ENCODE measurements around the gene PMEPA1.

The PMEPA1 gene

DNA sequence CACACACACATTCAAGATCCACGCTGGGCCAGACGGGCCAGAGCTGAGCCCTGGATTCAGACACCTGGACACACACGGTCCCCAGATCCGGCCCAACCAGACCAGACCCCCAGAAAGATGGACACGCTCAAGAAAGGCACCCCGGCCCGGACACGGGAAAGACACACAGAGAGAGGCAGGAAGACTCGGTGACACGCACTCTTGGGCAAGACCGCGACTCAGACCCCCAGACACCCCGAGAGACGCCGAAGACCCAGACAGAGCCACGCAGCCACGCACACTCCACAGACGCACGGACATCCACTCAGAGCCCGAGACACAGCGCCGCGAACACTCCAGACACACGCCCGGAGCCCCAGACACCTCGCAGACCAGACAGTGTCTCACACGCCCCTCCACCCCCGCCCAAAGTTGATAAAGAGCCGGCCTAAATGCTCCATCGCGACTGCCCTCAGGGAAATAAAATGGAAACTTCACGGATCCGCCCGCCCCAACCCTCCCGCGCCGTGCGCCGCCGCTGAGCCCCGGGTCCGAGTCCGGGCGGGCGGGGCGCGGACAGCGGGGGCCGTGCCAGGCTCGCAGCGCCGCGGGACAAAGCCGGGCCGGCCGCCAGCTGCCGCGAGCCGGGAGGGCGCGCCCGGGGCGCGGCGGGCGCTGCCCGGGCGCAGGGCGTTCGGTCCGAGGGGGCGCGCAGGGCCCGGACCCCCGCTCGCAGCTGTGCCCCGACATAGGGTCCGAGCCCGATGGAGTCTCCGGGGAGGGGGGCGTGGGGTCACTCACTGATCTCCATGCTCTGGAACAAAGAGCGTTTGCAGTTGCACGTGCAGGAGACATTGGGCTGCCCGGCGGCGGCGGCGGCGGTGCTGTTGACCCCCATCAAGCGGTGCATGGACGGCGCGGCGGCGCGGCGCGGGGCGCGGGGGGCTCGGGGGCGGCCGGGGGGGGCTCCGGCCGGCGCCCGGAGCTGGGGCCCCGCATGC, 831 bp downstream of the PMEPA1 start:
- no peak for DNase-seq

DNA sequence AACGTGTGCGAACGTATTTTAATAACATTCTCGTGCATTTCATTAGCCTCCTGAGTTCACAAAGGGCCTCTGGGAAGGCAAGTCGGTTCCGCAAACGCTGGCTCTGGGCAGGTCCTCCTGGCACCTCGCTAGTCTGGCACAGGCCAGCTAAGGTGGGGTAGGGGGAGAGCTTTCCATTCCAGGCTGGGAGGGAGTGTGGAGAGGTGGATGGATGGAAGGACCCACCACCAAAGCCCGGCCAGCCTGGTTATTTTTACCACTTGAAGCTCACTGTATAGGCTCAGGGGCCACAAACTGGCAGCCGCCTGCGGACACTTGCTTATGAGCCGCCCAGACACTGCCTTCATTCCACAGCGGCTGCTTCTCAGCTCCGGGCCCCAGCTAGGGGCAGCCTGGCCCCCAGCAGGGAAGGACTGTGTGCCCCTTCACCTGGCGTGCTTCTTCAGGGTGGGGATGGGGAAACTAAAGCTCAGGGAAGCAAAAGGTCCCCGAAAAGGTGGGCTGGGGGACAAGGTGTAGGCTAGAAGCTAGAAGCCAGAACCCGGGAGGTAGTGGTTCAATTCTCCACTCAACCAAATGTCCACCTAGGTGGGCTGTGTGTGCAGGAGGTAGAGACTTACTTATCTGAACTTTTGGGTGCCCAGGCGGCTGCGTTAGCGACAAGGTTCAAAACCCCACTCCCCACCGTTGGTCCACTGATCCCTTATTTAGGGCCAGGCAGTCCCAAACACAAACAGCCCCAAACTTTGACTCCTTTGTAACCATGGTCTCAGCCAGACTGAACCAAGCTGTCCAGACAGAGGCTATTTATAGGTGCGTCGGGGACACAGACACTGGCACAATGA, 1.7 kb downstream of the PMEPA1 start:
- peak; percentile 15 for DNase-seq

GRCh38 chr20:57707320-57707719, 2.5 kb downstream of the PMEPA1 start:
- DNase-seq: no peak

DNA sequence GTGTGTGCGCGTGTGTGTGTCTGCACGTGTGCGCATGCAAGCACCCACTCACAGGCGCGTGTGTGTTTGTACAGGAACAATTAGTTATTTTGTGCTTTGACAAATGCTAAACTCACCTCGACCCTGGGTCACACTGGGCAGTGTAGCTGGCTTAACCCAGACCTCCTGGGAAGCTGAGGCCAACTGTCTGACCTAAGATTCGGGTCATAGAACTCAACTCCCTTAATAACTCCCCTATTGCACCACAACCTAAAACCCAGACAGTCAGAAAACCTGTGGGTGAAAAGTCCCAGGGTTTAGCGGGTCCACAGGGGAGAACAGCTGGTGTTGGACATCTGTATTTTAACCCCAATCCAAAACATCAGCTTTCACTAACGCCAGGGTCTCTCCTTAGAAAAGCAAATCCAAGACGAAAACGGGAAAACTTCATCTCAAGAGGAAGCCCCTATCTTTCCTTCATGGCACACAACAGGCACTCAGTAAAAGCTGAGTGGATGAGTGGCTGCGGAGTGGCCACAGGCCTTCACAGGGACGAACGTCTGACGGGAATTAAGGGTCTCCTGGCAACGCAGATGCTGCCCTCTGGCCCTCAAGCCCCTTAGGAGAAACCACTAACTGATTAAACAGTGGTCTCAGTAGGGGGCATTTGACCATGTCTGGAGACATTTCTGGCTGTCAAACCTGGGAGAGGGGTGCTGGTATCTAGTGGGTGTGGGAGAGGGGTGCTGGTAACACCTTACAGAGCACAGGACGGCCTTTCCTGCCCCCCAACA, 4.5 kb downstream of the PMEPA1 start:
- DNase-seq: no peak

DNA sequence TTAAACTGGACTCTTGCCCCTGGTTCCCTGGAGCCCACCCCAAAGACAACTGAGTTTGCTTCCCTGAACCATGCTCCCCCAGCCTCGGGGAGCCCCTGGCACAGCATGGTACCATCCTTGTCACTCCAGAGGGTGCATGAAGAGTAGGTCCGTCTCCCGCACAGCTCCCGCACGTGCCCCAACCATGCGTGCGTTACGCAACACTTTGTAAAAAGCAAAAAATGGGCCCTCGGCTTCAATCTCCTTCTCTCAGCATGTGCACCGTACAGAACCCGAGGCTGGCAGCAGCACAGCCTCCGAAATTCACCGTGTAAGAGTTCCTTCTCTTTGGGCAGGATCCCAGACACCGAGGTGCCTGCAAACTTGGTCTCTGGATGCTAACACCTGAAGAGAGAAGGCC, 5.6 kb downstream of the PMEPA1 start:
- no peak for DNase-seq

- no peak for DNase-seq
Measured at GRCh38 chr20:57703013-57703412, 6.8 kb downstream of the PMEPA1 start.

DNA sequence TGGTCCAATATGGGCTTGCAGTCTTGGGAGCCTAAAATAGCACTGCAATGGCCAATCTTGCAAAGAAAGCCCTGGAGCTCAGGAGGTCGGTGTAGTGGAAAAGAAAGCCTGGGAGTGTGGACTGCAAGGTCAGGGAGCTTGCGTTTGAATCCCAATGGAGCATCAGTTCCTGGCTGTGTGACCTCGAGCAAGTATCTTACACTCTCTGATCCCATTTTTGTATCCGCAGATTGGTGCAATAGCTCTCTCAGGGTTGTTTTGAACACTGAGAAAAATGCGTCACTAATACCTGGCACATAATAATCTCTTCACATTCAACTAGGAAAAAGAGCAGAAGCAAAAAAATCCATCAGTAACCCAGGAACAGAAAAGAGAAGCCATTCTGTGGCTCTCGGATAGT, 7.3 kb downstream of the PMEPA1 start:
- no peak for DNase-seq

DNA sequence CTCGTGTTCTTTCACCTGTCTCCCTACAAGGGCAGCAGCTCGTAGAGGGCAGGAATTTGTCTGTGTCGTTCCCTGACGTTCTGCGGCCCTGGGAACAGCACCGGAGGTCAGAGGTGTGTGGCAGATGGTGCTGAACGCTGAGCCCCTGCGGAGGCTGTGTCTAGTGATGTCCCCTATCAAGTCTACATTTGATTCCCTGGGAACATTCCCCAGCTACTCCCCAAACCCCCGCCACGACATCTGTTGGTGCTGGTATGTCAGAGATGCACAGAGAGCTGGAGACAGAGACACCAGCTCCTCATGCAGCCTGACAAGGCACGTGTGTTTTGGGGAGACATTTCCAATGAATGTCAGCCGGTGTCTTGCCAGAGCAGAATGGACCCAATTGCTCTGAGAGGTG, 7.7 kb downstream of the PMEPA1 start:
- no peak for DNase-seq

GRCh38 chr20:57701651-57702050, 8.2 kb downstream of the PMEPA1 start:
- DNase-seq: no peak

DNA sequence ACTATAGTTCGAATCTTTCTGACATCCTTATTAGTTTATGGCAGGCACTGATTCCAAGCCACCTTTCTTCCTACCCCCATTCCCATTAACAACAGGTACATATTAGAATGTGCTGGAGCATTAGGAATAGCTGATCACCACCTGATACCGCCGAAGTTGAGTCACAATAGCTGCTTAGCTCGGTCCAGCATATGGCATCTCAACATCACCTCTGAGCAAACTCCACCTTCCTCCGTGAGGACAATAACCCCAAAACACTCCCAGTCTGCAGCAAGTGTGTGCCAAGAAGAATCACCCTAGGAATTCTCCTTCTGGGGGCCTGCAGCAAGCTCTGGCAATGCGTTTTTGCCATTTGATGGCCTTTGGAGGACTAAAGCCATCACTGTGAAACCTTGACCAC, 8.7 kb downstream of the PMEPA1 start:
- DNase-seq: no peak

GRCh38 chr20:57699395-57699794, 10.4 kb downstream of the PMEPA1 start:
- no peak for DNase-seq

GRCh38 chr20:57698867-57699275, 10.9 kb downstream of the PMEPA1 start:
- no peak for DNase-seq

GRCh38 chr20:57698116-57698866, 11.5 kb downstream of the PMEPA1 start:
- no peak for DNase-seq

- no peak for DNase-seq
Measured at GRCh38 chr20:57697543-57697942, 12.3 kb downstream of the PMEPA1 start.

GRCh38 chr20:57696401-57696961, 13.3 kb downstream of the PMEPA1 start:
- DNase-seq: no peak

GRCh38 chr20:57695940-57696339, 13.9 kb downstream of the PMEPA1 start:
- no peak for DNase-seq

DNA sequence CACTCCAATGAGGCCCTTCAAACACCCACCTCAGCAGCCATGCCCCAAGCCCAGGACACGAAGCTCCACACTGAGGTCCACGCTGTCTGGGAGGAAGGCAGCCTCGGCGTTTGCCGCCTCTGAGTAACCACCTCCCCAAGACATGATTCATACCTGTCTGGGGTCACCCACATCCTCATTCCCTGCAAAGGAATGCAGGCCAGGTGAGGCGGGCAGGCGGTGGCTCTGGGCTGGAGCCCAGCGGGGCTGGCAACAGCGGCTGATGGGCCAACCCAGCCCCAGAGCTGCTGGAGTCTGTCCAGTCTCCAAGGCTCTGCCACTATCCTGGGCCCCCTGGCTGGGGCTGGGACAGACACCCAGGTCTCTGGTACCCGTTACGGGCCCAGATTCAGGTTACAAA, 14.8 kb downstream of the PMEPA1 start:
- no peak for DNase-seq

DNA sequence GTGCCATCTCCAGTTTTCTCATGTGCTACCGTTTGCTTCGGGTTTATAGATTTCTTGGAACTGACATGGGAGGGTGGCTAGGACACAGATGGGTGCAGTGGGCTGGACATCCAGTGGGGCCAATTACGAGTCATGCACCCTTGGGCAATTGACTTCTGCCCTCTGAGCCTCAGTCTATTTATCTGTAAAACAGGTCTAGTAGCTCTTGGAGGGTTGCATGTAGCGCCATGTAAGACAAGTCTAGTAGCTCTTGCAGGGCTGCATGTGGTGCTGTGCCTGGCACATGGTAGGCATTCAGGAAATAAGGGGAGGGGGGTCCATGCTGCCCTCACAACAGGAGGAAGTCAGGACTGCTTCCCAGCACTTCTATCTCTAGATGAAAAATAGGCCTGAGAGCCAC, 15.3 kb downstream of the PMEPA1 start:
- no peak for DNase-seq

DNA sequence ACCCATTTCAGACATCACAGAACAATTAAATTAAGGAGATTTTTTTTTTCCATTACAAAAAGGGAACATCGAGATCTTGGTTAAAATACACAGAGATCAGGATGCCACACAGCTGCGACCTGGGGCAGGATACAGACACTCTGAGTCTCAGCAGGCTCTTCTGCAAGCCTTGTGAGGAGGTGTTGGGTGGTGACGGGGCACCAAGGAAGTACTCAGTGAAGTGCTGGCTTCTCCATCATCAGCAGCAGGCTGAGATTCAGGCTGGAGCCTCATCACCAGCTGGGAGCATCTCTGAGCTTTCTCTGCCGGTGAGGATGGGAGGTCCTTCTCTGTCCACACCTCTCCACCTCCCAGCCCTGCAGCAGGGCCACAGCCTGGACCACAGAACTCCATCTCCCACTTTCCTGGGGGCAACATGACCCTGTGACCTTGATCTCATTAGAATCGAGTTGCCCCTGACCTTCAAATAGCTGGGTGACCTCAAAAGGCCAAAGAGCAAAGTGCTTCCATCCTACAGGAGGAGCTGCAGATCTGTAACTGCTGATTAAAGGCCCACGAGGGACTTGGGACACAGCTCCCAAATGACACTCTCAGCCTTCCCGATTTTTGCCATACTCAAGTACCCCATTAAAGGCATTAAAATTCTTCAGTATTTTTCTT, 16.0 kb downstream of the PMEPA1 start:
- DNase-seq: no peak

DNA sequence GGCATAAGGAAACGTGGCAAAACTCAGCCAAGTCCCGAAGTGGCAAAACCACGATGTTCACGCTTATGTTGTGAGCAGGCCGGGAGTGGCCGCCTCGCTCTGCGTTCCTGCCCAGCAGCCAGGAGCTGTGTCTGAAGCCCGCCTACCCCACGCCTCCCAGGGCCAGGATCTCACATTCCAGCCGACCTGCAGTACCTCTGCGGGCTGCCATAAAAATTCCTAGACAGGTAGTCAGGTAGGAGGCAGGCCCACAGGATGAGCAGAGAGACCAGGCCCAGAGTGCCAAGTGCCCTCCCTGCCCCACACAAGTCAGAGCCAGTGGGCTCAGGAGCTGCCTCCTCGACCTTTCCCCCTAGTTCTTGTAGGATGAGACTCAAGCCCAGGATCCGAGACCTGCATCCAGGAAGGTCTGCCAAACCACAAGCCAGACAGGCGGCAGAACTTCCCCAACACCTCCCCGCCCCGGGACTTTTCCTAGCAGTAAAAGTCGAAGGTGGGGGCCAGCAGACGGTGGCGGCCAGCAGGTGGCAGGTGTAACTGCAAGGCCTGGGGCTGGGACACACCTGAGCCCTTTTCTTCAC, 16.7 kb downstream of the PMEPA1 start:
- no peak for DNase-seq

DNA sequence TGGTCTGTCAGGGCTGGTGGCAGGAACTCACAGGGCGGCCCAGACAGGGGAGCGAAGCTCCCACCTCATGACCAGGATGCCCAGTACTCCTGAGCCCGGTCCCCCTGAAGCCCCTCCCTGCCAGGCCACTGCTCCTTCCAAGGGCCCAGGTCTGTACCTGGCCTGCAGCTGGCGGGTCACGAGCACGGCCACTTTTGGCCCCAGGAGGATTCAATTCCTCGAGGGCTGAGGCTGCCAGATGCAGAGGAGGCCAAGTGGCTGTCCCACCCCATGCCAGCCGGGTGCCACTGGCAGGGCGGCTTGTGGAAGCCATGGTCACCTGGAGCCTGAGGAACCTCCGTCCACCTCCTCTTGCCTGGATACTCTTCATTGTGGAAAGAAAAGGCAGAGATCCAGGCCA, 17.4 kb downstream of the PMEPA1 start:
- DNase-seq: no peak

Measured in midbrain (tissue), 1 donor.